ENCODE results near the gene CCM2L.

- TF ChIP-seq CTCF (IDR thresholded peaks at IDR 0.05) = no peak
- no peak for TF ChIP-seq EZH2 (IDR thresholded peaks at IDR 0.05; ENCODE audit: borderline replicate concordance, insufficient read depth, low read depth, low read length, poor library complexity, severe bottlenecking)
These were observed 674 bp upstream of the CCM2L start for GRCh38 chr20:32009564-32009963.
